ENCODE results near the gene LDLRAD4.

DNA sequence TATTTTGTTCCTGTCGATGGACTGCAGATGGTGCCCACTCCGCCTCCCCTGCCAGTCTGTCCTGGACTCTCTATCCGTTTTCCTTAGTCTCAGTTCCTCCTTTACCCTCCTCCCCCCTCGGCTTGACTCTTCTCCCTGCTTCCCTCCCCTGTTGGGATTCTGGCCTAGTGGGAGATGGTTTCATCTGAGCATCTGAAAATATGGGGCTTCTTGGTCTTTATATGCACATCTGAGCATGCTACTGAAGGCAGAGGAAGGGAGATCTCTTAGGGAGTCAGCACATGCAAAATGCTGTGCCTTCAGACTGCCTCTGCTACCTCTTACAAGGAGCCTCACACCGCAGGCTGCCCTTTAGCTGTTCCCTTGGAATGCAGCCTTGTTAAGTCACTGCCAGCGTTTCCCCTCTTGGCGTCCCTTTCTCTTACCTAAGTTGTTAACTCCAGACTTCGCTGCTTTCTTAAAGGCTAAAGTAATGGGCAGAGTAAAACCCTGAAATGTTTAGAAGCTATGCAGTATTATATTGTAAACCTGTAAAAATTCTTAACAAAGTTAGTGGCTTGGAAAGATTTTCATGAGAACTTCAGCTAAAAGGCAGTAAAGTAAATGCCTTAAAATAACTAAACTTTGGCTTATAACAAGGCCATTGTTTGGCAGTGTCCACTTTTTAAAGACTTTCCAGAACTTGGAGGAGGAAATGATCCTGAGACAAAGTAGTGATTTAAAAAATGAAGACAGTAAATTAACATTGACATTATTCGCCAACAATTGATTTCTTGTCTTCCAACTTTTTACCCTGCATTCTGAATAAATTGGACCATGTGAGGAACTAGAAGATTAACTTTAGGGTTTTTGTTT is 49.8 kb downstream of the LDLRAD4 start:
- TF ChIP-seq, protein P1, sequence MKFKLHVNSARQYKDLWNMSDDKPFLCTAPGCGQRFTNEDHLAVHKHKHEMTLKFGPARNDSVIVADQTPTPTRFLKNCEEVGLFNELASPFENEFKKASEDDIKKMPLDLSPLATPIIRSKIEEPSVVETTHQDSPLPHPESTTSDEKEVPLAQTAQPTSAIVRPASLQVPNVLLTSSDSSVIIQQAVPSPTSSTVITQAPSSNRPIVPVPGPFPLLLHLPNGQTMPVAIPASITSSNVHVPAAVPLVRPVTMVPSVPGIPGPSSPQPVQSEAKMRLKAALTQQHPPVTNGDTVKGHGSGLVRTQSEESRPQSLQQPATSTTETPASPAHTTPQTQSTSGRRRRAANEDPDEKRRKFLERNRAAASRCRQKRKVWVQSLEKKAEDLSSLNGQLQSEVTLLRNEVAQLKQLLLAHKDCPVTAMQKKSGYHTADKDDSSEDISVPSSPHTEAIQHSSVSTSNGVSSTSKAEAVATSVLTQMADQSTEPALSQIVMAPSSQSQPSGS (CRISPR knock-in tag; IDR thresholded peaks at IDR 0.05), result no peak
- TF ChIP-seq, protein P2, sequence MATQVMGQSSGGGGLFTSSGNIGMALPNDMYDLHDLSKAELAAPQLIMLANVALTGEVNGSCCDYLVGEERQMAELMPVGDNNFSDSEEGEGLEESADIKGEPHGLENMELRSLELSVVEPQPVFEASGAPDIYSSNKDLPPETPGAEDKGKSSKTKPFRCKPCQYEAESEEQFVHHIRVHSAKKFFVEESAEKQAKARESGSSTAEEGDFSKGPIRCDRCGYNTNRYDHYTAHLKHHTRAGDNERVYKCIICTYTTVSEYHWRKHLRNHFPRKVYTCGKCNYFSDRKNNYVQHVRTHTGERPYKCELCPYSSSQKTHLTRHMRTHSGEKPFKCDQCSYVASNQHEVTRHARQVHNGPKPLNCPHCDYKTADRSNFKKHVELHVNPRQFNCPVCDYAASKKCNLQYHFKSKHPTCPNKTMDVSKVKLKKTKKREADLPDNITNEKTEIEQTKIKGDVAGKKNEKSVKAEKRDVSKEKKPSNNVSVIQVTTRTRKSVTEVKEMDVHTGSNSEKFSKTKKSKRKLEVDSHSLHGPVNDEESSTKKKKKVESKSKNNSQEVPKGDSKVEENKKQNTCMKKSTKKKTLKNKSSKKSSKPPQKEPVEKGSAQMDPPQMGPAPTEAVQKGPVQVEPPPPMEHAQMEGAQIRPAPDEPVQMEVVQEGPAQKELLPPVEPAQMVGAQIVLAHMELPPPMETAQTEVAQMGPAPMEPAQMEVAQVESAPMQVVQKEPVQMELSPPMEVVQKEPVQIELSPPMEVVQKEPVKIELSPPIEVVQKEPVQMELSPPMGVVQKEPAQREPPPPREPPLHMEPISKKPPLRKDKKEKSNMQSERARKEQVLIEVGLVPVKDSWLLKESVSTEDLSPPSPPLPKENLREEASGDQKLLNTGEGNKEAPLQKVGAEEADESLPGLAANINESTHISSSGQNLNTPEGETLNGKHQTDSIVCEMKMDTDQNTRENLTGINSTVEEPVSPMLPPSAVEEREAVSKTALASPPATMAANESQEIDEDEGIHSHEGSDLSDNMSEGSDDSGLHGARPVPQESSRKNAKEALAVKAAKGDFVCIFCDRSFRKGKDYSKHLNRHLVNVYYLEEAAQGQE (IDR thresholded peaks at IDR 0.05; ENCODE audit: borderline replicate concordance), result no peak
- TF ChIP-seq, protein P2 (CRISPR knock-in tag; IDR thresholded peaks at IDR 0.05; ENCODE audit: low read depth), result no peak
- TF ChIP-seq, protein P3, sequence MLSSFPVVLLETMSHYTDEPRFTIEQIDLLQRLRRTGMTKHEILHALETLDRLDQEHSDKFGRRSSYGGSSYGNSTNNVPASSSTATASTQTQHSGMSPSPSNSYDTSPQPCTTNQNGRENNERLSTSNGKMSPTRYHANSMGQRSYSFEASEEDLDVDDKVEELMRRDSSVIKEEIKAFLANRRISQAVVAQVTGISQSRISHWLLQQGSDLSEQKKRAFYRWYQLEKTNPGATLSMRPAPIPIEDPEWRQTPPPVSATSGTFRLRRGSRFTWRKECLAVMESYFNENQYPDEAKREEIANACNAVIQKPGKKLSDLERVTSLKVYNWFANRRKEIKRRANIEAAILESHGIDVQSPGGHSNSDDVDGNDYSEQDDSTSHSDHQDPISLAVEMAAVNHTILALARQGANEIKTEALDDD (IDR thresholded peaks at IDR 0.05), result no peak
- TF ChIP-seq NFIC (IDR thresholded peaks at IDR 0.05) (no peak), MTA2 (IDR thresholded peaks at IDR 0.05; ENCODE audit: low read depth) (no peak)
- TF ChIP-seq, protein P4, sequence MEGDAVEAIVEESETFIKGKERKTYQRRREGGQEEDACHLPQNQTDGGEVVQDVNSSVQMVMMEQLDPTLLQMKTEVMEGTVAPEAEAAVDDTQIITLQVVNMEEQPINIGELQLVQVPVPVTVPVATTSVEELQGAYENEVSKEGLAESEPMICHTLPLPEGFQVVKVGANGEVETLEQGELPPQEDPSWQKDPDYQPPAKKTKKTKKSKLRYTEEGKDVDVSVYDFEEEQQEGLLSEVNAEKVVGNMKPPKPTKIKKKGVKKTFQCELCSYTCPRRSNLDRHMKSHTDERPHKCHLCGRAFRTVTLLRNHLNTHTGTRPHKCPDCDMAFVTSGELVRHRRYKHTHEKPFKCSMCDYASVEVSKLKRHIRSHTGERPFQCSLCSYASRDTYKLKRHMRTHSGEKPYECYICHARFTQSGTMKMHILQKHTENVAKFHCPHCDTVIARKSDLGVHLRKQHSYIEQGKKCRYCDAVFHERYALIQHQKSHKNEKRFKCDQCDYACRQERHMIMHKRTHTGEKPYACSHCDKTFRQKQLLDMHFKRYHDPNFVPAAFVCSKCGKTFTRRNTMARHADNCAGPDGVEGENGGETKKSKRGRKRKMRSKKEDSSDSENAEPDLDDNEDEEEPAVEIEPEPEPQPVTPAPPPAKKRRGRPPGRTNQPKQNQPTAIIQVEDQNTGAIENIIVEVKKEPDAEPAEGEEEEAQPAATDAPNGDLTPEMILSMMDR (IDR thresholded peaks at IDR 0.05 in 2 of 3, conservative IDR thresholded peaks at IDR 0.05 in 1 of 3; ENCODE audit: insufficient read depth in 2 of 3, low read depth in 1 of 3, low read length in 3 of 3), result no peak
- TF ChIP-seq, protein P5, sequence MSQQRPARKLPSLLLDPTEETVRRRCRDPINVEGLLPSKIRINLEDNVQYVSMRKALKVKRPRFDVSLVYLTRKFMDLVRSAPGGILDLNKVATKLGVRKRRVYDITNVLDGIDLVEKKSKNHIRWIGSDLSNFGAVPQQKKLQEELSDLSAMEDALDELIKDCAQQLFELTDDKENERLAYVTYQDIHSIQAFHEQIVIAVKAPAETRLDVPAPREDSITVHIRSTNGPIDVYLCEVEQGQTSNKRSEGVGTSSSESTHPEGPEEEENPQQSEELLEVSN (IDR thresholded peaks at IDR 0.05; ENCODE audit: borderline replicate concordance in 1 of 2, extremely low read depth in 1 of 2, insufficient read depth in 1 of 2, insufficient read length in 1 of 2, low read depth in 1 of 2, low read length in 1 of 2, poor library complexity in 1 of 2, severe bottlenecking in 1 of 2), result no peak

All from K562 (cell line).